Stimulated activated CD8-positive, alpha-beta memory T cell treated with anti-CD3 and anti-CD28 coated beads, Interleukin-7, amount 100 ng/mL, for 1 hour (primary cell): Measurements from ENCODE around the gene PPP1R3D.
"Not testable (repeated sequence)": the region's sequence is repeated elsewhere in the genome, so short reads cannot be mapped to it uniquely, and the experiment has no call there.

Source experiments
- DNase-seq, 2 donors: peaks; one replicate each; pipeline ENCODE4 v3.0.0-alpha.2; 2020; ENCODE audit warnings: low read depth in 2 of 2

Gene PPP1R3D

DNA sequence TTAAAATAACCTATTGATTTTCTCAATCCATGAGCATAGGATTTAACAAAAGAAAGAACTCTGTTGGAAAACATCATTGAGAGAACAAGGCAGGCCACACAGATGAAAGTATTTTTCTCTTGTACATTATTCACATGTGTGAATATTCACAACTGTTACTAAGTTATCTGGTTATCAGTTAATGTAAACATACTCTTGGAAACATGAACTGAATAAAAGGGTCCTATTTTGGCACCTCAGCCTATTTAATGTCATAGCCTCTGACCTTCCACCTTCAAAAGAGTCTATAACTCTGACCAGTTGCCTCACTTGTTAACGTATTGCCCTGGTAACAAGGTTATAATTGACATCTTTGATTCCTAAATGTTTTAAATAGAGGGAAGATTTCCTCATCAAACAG lies 14.7 kb downstream of the PPP1R3D start:
- no peak for DNase-seq

DNA sequence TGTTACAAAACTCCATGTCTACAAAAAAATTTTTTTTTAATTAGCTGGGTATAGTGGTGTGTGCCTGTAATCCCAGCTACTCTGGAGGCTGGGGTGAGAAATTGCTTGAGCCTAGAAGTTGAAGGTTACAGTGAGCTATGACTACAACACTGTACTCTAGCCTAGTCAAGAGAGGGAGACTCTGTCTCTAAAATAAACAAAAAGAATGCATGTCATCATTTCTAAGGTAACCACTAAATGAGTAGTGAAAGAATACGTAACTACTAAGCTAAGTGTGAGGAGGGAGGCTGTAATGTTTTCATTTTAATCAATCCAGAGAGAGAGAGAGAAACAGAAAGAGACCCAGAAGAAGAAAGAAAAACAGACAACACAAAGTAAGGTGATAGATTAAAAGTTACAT lies 16.6 kb downstream of the PPP1R3D start:
- DNase-seq, result no peak

GRCh38 chr20:59920944-59921343 lies 19.2 kb downstream of the PPP1R3D start:
- no peak for DNase-seq

DNA sequence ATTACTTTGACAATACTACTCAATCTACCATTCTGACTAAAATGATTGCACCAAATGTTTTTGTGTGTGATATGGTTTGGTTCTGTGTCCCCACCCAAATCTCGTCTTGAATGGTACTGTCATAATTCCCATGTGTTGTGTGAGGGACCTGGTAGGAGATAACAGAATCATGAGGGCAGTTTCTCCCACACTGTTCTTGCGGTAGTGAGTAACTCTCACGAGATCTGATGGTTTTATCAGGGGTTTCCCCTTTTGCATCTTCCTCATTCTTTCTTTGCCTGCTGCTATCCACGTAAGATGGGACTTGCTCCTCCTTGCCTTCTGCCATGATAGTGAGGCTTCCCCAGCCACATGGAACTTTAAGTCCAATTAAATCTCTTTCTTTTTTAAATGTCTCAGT lies 27.5 kb downstream of the PPP1R3D start:
- no peak for DNase-seq

DNA sequence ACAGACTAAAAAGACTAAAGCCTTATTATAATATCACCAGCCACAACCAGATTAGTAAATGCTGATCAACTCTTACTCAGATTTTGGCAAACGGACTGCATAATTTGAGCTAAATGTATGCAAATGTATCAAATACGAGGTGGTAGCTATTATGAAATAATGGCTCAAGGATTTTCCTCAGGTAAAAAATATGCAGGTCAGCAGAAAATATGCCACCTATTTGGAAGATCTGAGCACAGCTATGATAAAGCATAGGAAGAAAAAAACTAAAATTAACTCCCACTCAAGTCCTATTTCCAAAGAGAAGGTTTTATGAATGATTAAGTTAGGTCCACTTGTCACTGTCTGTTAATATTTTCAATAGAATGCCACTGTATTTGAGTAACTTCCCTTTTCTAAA lies 29.1 kb downstream of the PPP1R3D start:
- no peak for DNase-seq

DNA sequence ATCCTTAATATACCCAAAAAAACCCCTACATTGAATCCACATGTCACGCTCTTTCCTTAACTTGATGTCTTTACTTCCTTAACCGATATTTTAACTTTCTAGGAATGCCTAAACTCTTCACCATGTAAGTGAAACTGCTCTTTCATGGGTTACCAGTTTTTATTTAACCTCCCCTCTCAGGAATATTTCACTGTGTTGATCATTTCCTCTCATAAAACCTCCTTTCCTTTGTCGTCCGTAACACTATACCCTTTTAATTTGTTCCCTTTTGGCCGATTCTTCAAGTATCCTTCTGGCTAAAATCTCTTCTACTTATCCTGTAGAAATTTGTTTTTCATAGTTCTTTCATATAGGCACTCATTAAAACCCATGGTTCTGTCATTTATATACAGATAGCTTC lies 31.2 kb downstream of the PPP1R3D start:
- no peak for DNase-seq

DNA sequence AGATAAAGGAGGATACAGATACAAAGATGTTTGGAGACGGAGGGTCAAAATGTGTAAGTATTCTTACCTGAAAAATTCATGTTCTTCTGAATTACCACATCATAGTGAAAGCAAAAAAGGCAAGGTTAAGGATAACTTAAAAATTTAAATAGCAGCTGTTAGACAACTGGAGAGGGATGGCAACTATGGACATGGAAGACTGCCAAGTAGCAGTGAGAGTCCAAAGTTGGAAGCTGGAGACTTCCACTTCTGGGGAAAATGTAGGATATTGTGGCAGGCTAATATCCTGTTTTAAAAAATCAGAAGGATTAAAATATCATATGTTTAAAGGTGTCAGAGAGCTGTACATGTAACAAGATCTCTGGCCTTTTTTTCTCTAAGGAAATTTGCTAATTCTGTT lies 36.5 kb downstream of the PPP1R3D start:
- DNase-seq, result no peak

- no peak for DNase-seq
Measured at GRCh38 chr20:59902470-59902869, 37.6 kb downstream of the PPP1R3D start.

DNA sequence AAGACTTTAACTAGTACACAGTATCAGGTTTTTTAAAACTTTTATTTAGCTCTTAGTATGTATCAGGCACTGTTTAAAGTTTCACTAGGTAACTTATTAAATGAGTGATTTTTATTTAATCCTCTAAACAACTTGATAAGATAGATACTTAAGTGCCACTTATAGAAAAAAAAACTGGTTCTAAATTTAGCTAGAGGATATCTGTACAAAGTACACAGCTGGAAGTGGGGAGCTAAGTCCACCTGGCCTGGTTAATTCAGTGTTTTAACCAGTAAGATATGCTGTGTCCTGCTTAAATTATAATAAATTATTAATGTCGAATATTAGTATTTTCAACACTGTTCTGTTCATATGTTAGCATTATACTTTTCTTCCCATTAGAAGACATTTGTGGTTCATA lies 44.2 kb downstream of the PPP1R3D start:
- no peak for DNase-seq

- no peak for DNase-seq
Measured at GRCh38 chr20:59891581-59891980, 48.5 kb downstream of the PPP1R3D start.

DNA sequence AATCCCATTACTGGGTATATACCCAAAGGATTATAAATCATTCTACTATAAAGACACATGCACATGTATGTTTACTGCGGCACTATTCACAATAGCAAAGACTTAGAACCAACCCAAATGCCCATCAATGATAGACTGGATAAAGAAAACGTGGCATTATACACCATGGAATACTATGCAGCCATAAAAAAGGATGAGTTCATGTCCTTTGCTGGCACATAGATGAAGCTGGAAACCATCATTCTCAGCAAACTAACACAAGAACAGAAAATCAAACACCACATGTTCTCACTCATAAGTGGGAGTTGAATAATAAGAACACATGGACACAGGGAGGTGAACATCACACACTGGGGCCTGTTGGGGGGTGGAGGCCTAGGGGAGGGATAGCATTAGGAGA lies 50.1 kb downstream of the PPP1R3D start:
- not testable (repeated sequence) for DNase-seq

DNA sequence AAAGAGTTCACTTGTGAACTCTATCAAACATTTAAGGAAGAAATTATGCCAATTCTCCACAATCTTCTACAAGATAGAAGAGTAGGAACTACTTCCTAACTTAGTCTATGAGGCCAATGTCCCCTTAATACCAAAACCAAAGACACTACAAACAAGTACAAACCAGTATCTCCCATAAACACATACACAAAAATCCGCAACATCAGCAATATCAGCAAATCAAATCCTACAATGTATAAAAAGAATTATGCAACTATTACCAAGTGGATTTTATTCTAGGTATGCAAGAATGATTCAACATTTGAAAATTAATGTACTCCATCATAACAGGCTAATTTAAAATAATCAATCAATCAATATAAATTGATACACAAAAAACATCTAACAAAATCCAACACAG lies 52.1 kb downstream of the PPP1R3D start:
- DNase-seq, result no peak
